Sigmoid colon (tissue), 4 donors: ENCODE measurements around the gene LUZP4.

ENCODE experiments used
- EP300 ChIP-seq, 4 donors: sonication (generic); formaldehyde crosslinking; IDR thresholded peaks; one replicate each; pipeline ENCODE4 v1.6.1; 2017; ENCODE audit warnings: antibody characterized with exemption in 4 of 4
- POLR2A ChIP-seq, 2 donors: fragments of 450-650 bp; IDR thresholded peaks; one replicate each; pipeline ENCODE4 v1.6.1; 2016; ENCODE audit warnings: antibody characterized with exemption in 2 of 2, mild to moderate bottlenecking in 2 of 2, moderate library complexity in 2 of 2
- POLR2AphosphoS5 ChIP-seq, 4 donors: sonication (generic); formaldehyde crosslinking; IDR thresholded peaks; one replicate each; pipeline ENCODE4 v1.6.1; 2017; ENCODE audit warnings: antibody characterized with exemption in 4 of 4
- TF ChIP-seq, protein P1 (sequence below), 4 experiments: fragments of 450-650 bp in 3 of 4; fragments of 200-600 bp in 1 of 4; IDR thresholded peaks; one replicate each; pipeline ENCODE4 v1.5.1; 2016 to 2019; ENCODE audit warnings: antibody characterized with exemption in 4 of 4, mild to moderate bottlenecking in 3 of 4, moderate library complexity in 2 of 4

DNA sequence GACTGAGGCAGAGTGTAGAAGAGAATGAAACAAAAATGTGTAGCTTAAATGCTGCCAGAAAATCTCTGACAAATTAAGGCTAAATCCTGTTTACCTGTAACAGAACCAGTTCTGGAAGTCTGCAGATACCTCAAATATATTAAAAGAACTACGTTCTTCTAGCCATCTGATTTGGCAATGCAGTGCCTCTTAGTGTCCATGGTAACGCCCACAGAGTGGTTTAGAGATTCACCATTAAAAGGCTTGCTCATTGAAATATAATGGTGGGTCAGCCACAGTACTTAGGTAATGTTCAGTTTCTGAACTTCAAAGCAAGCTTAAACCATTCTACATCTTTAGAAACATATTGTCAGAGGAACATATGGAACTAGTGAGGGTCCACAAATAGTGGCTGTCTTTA, 23.2 kb upstream of the LUZP4 start:
- no peak for TF ChIP-seq POLR2A (IDR thresholded peaks at IDR 0.05)
- TF ChIP-seq, protein P1, sequence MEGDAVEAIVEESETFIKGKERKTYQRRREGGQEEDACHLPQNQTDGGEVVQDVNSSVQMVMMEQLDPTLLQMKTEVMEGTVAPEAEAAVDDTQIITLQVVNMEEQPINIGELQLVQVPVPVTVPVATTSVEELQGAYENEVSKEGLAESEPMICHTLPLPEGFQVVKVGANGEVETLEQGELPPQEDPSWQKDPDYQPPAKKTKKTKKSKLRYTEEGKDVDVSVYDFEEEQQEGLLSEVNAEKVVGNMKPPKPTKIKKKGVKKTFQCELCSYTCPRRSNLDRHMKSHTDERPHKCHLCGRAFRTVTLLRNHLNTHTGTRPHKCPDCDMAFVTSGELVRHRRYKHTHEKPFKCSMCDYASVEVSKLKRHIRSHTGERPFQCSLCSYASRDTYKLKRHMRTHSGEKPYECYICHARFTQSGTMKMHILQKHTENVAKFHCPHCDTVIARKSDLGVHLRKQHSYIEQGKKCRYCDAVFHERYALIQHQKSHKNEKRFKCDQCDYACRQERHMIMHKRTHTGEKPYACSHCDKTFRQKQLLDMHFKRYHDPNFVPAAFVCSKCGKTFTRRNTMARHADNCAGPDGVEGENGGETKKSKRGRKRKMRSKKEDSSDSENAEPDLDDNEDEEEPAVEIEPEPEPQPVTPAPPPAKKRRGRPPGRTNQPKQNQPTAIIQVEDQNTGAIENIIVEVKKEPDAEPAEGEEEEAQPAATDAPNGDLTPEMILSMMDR (IDR thresholded peaks at IDR 0.05): no peak
- TF ChIP-seq POLR2AphosphoS5 (IDR thresholded peaks at IDR 0.05): no peak
- no peak for TF ChIP-seq EP300 (IDR thresholded peaks at IDR 0.05)
